KMS-11 (cell line): ENCODE measurements around the gene GABPB2.

Source experiments
- H2AFZ ChIP-seq: fragments of 200-600 bp; sonication (generic); 2 replicates; pipeline ENCODE4 v1.6.1; 2016; ENCODE audit warnings: antibody characterized with exemption, mixed run types, low read depth
- H3K27ac ChIP-seq: fragments of 200-600 bp; sonication (generic); 2 replicates; pipeline ENCODE4 v1.6.1; 2016; ENCODE audit warnings: mild to moderate bottlenecking, mixed run types
- H3K27me3 ChIP-seq: fragments of 200-600 bp; sonication (generic); 2 replicates; pipeline ENCODE4 v1.6.1; 2017; ENCODE audit warnings: mild to moderate bottlenecking, low read depth, mixed run types, moderate library complexity; ENCODE audit not compliant: insufficient read depth
- H3K36me3 ChIP-seq: fragments of 200-600 bp; sonication (generic); 2 replicates; pipeline ENCODE4 v1.6.1; 2017; ENCODE audit warnings: mild to moderate bottlenecking, mixed run types; ENCODE audit not compliant: insufficient read depth
- H3K4me1 ChIP-seq: fragments of 200-600 bp; sonication (generic); 2 replicates; pipeline ENCODE4 v1.6.1; 2016; ENCODE audit warnings: mild to moderate bottlenecking, low read depth, mixed run types; ENCODE audit not compliant: poor library complexity, severe bottlenecking
- H3K4me2 ChIP-seq: fragments of 200-600 bp; sonication (generic); 2 replicates; pipeline ENCODE4 v1.7.0; 2016; ENCODE audit warnings: mild to moderate bottlenecking, mixed run types
- H3K4me3 ChIP-seq: fragments of 200-600 bp; sonication (generic); IDR thresholded peaks from 2 replicates; pipeline ENCODE4 v1.6.1; 2017; ENCODE audit warnings: low read depth, low read length, mixed read lengths; ENCODE audit not compliant: insufficient read depth
- H3K79me2 ChIP-seq: fragments of 200-600 bp; sonication (generic); 2 replicates; pipeline ENCODE4 v1.6.1; 2016; ENCODE audit warnings: low read depth, mixed run types; ENCODE audit not compliant: insufficient read depth
- H3K9ac ChIP-seq: fragments of 200-600 bp; sonication (generic); 2 replicates; pipeline ENCODE4 v1.6.1; 2016; ENCODE audit warnings: mild to moderate bottlenecking, mixed run types
- H4K20me1 ChIP-seq: fragments of 200-600 bp; sonication (generic); 2 replicates; pipeline ENCODE4 v1.6.1; 2016; ENCODE audit warnings: mild to moderate bottlenecking, mixed run types; ENCODE audit not compliant: insufficient read depth
- TF ChIP-seq, protein P1 (sequence below): fragments of 200-600 bp; sonication (generic); conservative IDR thresholded peaks from 2 replicates; pipeline ENCODE4 v1.6.1; 2017; ENCODE audit warnings: low read depth, mild to moderate bottlenecking, antibody characterized with exemption, low read length, moderate library complexity, mixed read lengths

GABPB2 gene

DNA sequence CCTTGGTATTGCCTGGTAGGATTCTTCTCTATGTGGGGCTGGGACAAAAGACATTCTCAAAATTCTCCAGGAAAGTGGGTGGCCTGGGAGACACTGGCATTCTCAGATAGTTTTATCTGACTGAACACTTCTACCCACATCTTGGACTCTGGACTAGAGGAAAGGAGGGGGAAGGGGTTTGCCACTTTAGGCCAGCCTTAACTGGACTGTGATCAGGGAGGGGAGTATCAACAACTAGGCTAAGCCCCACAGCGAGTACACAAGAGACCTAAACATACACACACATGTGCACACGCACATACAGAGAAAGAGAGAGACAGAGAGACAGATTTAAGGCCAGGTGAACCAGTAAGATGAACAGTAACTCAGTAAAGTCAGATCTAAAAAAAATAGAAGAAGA is 77.1 kb downstream of the GABPB2 start:
- no peak overlapping the region for H3K27ac ChIP-seq
- H3K79me2 ChIP-seq: no peaks in the 10 kb centered on the region
- peaks cover 13% of the 10 kb centered on the region for H3K4me1 ChIP-seq
- H3K27me3 ChIP-seq: peaks cover 36% of the 10 kb centered on the region
- H4K20me1 ChIP-seq: no peaks in the 10 kb centered on the region
- no peak overlapping the region for H3K4me3 ChIP-seq
- no peak overlapping the region; the same call in 1 of the 2 replicates for H3K4me2 ChIP-seq
- TF ChIP-seq, protein P1, sequence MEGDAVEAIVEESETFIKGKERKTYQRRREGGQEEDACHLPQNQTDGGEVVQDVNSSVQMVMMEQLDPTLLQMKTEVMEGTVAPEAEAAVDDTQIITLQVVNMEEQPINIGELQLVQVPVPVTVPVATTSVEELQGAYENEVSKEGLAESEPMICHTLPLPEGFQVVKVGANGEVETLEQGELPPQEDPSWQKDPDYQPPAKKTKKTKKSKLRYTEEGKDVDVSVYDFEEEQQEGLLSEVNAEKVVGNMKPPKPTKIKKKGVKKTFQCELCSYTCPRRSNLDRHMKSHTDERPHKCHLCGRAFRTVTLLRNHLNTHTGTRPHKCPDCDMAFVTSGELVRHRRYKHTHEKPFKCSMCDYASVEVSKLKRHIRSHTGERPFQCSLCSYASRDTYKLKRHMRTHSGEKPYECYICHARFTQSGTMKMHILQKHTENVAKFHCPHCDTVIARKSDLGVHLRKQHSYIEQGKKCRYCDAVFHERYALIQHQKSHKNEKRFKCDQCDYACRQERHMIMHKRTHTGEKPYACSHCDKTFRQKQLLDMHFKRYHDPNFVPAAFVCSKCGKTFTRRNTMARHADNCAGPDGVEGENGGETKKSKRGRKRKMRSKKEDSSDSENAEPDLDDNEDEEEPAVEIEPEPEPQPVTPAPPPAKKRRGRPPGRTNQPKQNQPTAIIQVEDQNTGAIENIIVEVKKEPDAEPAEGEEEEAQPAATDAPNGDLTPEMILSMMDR: no peak
- peak overlapping the region; percentile 99; the same call in 1 of the 2 replicates for H2AFZ ChIP-seq
- H3K9ac ChIP-seq: no peak overlapping the region
- no peaks in the 10 kb centered on the region for H3K36me3 ChIP-seq

DNA sequence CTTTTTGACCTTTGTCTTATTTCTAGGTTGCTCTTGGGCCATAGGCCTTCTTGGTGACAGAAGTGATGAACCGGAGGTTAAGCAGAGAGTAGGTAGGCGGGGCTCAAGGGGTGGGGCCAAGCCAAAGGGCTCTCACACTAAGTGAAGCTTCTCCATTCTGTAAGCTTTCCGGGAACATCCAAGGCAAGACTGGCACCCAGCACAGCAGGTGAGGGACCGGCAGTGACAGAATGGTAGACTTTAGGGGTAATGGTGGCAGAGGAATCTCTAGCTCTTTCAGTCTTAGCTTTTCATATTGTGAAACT is 85.9 kb downstream of the GABPB2 start, which contains the start of gene TNFAIP8L2:
Gene TNFAIP8L2, plus strand, starts transcription at position 135 of the 305 bp plus-strand sequence. CDS start 2,049 bp downstream, outside the sequence.
- Histone ChIP-seq H3K4me1 (peaks cover 22% of the 10 kb centered on the region), H3K9ac (no peak within 1 kb of the TSS)

DNA sequence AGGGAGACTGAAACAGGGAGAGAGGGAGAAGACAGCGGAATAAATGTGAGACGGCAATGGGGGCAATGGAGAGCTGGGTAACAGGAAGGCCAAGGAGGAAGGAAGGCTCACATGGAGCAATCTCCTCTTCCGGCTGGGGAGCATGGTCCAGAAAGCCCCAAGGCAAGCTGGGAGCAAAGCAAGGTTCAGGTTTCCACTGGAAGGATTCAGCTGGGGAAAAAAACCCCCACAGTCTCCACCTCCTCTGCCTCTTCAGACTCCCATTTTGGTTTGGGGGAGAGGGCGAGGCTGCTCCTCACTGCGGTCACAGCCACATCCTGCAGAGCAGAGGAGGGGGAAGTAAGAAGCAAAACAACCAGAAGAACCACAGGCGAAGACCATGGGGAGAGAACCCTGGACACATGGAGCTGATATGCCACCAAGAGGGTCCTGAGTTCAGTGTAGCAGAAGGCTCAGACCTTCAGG is 86.5 kb downstream of the GABPB2 start:
- H3K4me2 ChIP-seq: peak overlapping the region; percentile 16; the same call in 1 of the 2 replicates

More for the DNA sequence above, 85.9 kb downstream of the GABPB2 start, which contains the start of gene TNFAIP8L2:
- peak within 1 kb of the TSS; percentile 16 for H3K4me2 ChIP-seq
- H4K20me1 ChIP-seq: no peaks in the 10 kb centered on the region
- peak within 1 kb of the TSS; percentile 38 for H2AFZ ChIP-seq
- no peaks in the 10 kb centered on the region for H3K27me3 ChIP-seq
- no peaks in the 10 kb centered on the region for H3K36me3 ChIP-seq
- TF ChIP-seq, protein P1: no peak
- no peak within 1 kb of the TSS for H3K27ac ChIP-seq
- no peaks in the 10 kb centered on the region for H3K79me2 ChIP-seq
- H3K4me3 ChIP-seq: peak within 1 kb of the TSS; percentile 65

DNA sequence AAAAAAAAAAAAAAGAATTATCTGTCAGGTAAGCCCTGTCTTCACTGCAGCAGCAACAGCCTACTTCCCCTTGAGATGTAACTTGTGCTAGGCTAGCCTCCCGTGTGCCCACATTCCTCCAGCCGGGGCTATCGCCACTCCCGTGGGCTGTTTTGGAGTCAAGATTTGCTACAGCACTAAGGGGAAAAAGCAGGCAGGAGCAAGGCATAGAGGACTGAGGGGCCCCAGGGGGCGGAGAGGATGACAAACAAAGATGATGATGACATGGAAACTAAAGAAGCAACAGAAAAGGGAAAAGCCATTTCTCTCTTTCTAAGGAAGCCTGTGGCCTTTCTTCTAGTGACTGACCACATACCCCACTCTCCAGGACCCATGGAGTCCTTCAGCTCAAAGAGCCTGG is 87.8 kb downstream of the GABPB2 start:
- TF ChIP-seq, protein P1: no peak
- H3K4me1 ChIP-seq: peaks cover 22% of the 10 kb centered on the region
- no peak overlapping the region for H3K27ac ChIP-seq
- no peaks in the 10 kb centered on the region for H3K79me2 ChIP-seq
- no peak overlapping the region for H2AFZ ChIP-seq
- no peaks in the 10 kb centered on the region for H4K20me1 ChIP-seq
- H3K36me3 ChIP-seq: no peaks in the 10 kb centered on the region
- H3K4me2 ChIP-seq: no peak overlapping the region
- no peak overlapping the region for H3K9ac ChIP-seq
- H3K4me3 ChIP-seq: no peak overlapping the region
- H3K27me3 ChIP-seq: no peaks in the 10 kb centered on the region

More for the DNA sequence above, 86.5 kb downstream of the GABPB2 start:
- Histone ChIP-seq H3K4me1 (peaks cover 22% of the 10 kb centered on the region), H3K27me3 (no peaks in the 10 kb centered on the region), H2AFZ (no peak overlapping the region), H4K20me1 (no peaks in the 10 kb centered on the region), H3K4me3 (no peak overlapping the region), H3K36me3 (no peaks in the 10 kb centered on the region), H3K9ac (no peak overlapping the region), H3K27ac (no peak overlapping the region), H3K79me2 (no peaks in the 10 kb centered on the region)
- TF ChIP-seq, protein P1: no peak
